HL-60/S4 treated with retinoic acid at 250 ng/mL for 4 days and 3 days (cell line): ENCODE results near the gene VSIG10L2.

Experiments used
- in situ Hi-C: fragments of 300-500 bp; cut with MboI; formaldehyde crosslinking; loops from 2 replicates; pipeline ENCODE4 v1.7.0; 2022; ENCODE audit warnings: low sequenced_read_pairs

Gene VSIG10L2

GRCh38 chr11:125926682-125927081, 19.2 kb upstream of the VSIG10L2 start:
- in situ Hi-C loops = loop anchor here (10.0 kb wide), 1 partner anchor 258 kb away; no protein-coding TSS in a partner anchor

- in situ Hi-C loops = loop anchor here (10.0 kb wide), 1 partner anchor 255 kb away; no protein-coding TSS in a partner anchor
These were observed 16.3 kb upstream of the VSIG10L2 start for GRCh38 chr11:125929445-125930075.

GRCh38 chr11:125930076-125930450, 15.8 kb upstream of the VSIG10L2 start:
- in situ Hi-C loops = no loop called here

- in situ Hi-C loops = no loop called here
These were observed 14.7 kb upstream of the VSIG10L2 start for GRCh38 chr11:125931116-125931515.

- in situ Hi-C loops = no loop called here
These were observed 14.2 kb upstream of the VSIG10L2 start for GRCh38 chr11:125931668-125932067.

GRCh38 chr11:125932301-125932700, 13.5 kb upstream of the VSIG10L2 start:
- in situ Hi-C loops = no loop called here

GRCh38 chr11:125933030-125933813, 12.6 kb upstream of the VSIG10L2 start:
- in situ Hi-C loops = no loop called here

GRCh38 chr11:125934473-125934872, 11.4 kb upstream of the VSIG10L2 start:
- in situ Hi-C loops = no loop called here

- in situ Hi-C loops = no loop called here
These were observed 10.8 kb upstream of the VSIG10L2 start for GRCh38 chr11:125935056-125935455.

- in situ Hi-C loops = no loop called here
These were observed 10.1 kb upstream of the VSIG10L2 start for GRCh38 chr11:125935618-125936199.

- in situ Hi-C loops = no loop called here
These were observed 7.4 kb upstream of the VSIG10L2 start for GRCh38 chr11:125938418-125938817.

GRCh38 chr11:125939081-125939521, 6.7 kb upstream of the VSIG10L2 start:
- in situ Hi-C loops = no loop called here

- in situ Hi-C loops = no loop called here
These were observed 5.7 kb upstream of the VSIG10L2 start for GRCh38 chr11:125940145-125940544.

GRCh38 chr11:125941267-125941618, 4.6 kb upstream of the VSIG10L2 start:
- in situ Hi-C loops = no loop called here

GRCh38 chr11:125941619-125942611, 3.9 kb upstream of the VSIG10L2 start:
- in situ Hi-C loops = no loop called here

GRCh38 chr11:125942771-125943428, 2.9 kb upstream of the VSIG10L2 start:
- in situ Hi-C loops = no loop called here

- in situ Hi-C loops = no loop called here
These were observed 2.0 kb upstream of the VSIG10L2 start for GRCh38 chr11:125943661-125944349.

- in situ Hi-C loops = no loop called here
These were observed 1.4 kb upstream of the VSIG10L2 start for GRCh38 chr11:125944350-125945010.
